ENCODE measurements around the gene RNF167. TPM values are rescaled to one million over a fixed set of nuclear protein-coding genes. Genes with fewer than 3 reads are reported as not detected.

RNF167 gene
- total RNA-seq, 2 donors from 2014 or later: 23.1 to 37.6 TPM

DNA sequence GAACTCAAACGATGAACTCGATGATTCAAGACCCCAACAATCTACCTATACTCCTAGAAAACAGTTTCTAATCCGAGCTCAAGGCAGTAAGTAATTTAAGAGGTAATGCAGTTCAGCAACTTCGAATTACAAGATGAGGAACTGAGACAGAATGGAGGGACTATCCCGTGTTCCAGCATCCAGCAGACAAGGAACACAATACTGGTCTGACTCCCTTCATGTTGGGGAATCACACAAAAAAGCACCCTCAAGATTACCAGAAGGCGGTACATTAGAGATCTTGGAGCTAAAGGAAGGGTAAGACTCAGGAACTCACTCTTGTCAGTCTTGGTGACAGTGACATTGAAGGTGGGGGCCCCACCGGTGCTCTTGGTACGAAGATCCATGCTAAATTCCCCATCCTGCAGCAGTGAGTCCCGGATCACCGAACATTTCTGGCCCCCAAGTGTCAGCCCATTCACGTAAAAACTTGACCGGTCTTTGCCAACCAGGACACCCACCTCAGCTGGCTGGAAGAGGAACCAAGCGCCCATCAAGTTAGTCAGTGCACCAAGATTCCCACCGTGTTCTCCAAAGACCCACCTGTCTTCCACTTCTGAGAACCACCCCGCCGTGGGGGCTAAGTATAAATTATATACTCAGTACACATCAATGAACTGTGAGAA, 6.4 kb downstream of the RNF167 start:
- DNase-seq (no peak), ATAC-seq (no peak)
- no peaks in the 10 kb centered on the region for H3K9me3 ChIP-seq
- no peaks in the 10 kb centered on the region for H3K27me3 ChIP-seq
- WGBS, 2 donors: 32 to 39% methylated on average over 11 to 16 of the region's 16 CpGs
- H3K4me3 ChIP-seq: no peak overlapping the region
- intact Hi-C loops (cut with DNase I): no loop called here
- peak overlapping the region in 3 of 4 donors; percentile 93 to 99 (median 98) for H3K27ac ChIP-seq
- peaks cover 40% of the 10 kb centered on the region for H3K4me1 ChIP-seq
- peaks cover 0 to 4% of the 10 kb centered on the region in 2 donors for H3K36me3 ChIP-seq (replicated peaks in 1 of 2; ENCODE audit: insufficient read depth in 1 of 2, low read depth in 2 of 2)
- no peak for TF ChIP-seq CTCF (IDR thresholded peaks at IDR 0.05)
- TF ChIP-seq POLR2A (IDR thresholded peaks at IDR 0.05): peak in 1 of 3 donors; percentile 5

GRCh38 chr17:4947010-4947410, 6.9 kb downstream of the RNF167 start:
- Histone ChIP-seq H3K4me3 (peak overlapping the region; percentile 55 to 91), H3K27ac (peak overlapping the region; percentile 93 to 99 (median 96)), H3K36me3 (replicated peaks in 1 of 2; ENCODE audit: insufficient read depth in 1 of 2, low read depth in 2 of 2) (peaks cover 0 to 4% of the 10 kb centered on the region in 2 donors), H3K27me3 (no peaks in the 10 kb centered on the region), H3K4me1 (peaks cover 34% of the 10 kb centered on the region), H3K9me3 (no peaks in the 10 kb centered on the region)
- TF ChIP-seq CTCF (IDR thresholded peaks at IDR 0.05) (no peak), POLR2A (IDR thresholded peaks at IDR 0.05) (no peak)
- DNase-seq (no peak), ATAC-seq (no peak)
- WGBS, 2 donors: 2% methylated on average over 7 of the region's 7 CpGs
- intact Hi-C loops (cut with DNase I): no loop called here

DNA sequence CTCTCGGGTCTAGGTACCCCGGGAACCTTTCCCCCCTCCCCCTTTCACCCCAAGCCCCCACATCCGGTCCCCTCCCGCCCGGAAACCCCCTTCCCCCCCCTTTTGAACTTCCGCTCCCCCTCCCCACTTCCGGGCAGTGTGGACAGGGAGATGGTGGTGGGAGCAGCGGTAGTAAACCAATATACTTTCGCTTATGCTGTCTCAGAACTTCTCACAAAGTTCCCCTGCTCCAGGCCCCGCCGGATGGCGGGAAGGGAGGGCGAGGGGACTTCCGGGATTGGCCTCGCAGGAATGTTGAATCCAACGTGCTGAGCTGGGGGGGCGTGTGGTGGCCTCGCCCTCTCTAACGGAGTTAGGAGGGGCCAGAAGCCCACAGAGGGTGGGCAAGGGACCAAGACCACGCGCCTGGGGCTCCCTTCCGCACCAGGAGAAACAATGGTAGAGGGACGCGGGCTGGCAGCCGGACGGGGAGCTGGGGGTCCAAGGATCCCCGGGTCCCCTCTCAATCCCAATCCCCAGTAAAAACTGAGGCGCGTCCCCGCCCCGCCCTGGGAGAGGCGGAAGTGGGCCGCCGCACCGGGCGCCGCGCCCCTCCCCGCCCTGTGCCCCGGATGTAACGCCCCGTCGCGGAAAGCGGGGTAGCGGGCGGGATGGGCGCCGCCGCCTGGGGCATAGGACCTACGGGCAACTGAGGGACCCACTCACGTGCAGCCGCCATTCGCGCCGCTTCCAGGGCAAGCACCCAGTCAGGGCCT, 7.5 kb downstream of the RNF167 start:
- intact Hi-C loops (cut with DNase I): no loop called here
- peak; percentile 45 to 54 (median 48) for DNase-seq
- H3K4me1 ChIP-seq: peaks cover 34% of the 10 kb centered on the region

GRCh38 chr17:4948166-4948930, 8.3 kb downstream of the RNF167 start, which contains the start of gene PFN1:
Gene PFN1, minus strand, starts transcription at chr17:4948530. Its CDS starts 136 bp downstream, at chr17:4948394.
- peak; percentile 83 to 90 (median 87) for TF ChIP-seq POLR2A (IDR thresholded peaks at IDR 0.05)
- no peak for TF ChIP-seq CTCF (IDR thresholded peaks at IDR 0.05)
- Histone ChIP-seq H3K4me1 (peaks cover 34% of the 10 kb centered on the region), H3K27ac (peak within 1 kb of the TSS; percentile 93 to 99 (median 96)), H3K4me3 (peak within 1 kb of the TSS; percentile 61 to 91), H3K27me3 (no peaks in the 10 kb centered on the region), H3K9me3 (no peaks in the 10 kb centered on the region), H3K36me3 (replicated peaks in 1 of 2; ENCODE audit: insufficient read depth in 1 of 2, low read depth in 2 of 2) (no peaks in the 10 kb centered on the region)
- intact Hi-C loops (cut with DNase I): no loop called here
- 0% methylated on average over 8 to 54 of the region's 59 CpGs for WGBS, 2 donors
- ATAC-seq: peak; percentile 78
- DNase-seq: peak; percentile 91 to 95 (median 93)

More for the DNA sequence above, 7.5 kb downstream of the RNF167 start:
- Histone ChIP-seq H3K27ac (peak overlapping the region; percentile 93 to 99 (median 96)), H3K36me3 (replicated peaks in 1 of 2; ENCODE audit: insufficient read depth in 1 of 2, low read depth in 2 of 2) (peaks cover 0 to 4% of the 10 kb centered on the region in 2 donors), H3K27me3 (no peaks in the 10 kb centered on the region), H3K9me3 (no peaks in the 10 kb centered on the region), H3K4me3 (peak overlapping the region; percentile 55 to 91)
- TF ChIP-seq CTCF (IDR thresholded peaks at IDR 0.05) (no peak), POLR2A (IDR thresholded peaks at IDR 0.05) (no peak)
- WGBS, 2 donors: 0 to 1% methylated on average over 9 to 53 of the region's 56 CpGs
- ATAC-seq: peak; percentile 30
